Activated CD4-positive, alpha-beta memory T cell treated with anti-CD3 and anti-CD28 coated beads, Interleukin-2, amount 10 ng/mL, durations not matched to agents 7 days and 5 days (primary cell): ENCODE results near the gene ERC1. TPM values are rescaled to one million over a fixed set of nuclear protein-coding genes. Genes with fewer than 3 reads are reported as not detected.

Experiments used
- CTCF ChIA-PET: fragments of 350-600 bp; sonication (Branson Sonifier 250); formaldehyde crosslinking; loops from one replicate; lab custom pipeline; 2021; ENCODE audit warnings: antibody characterized with exemption, inconsistent platforms; lab: Charles Lee
- POLR2A ChIA-PET: fragments of 350-600 bp; sonication (Branson Sonifier 250); formaldehyde crosslinking; loops from one replicate; lab custom pipeline; 2021; ENCODE audit warnings: antibody characterized with exemption; lab: Charles Lee
- DNase-seq: peaks from one replicate; pipeline ENCODE4 v3.0.0-alpha.2; 2020
- H3K27ac Mint-ChIP-seq: one replicate; pipeline ENCODE4 v1.8.0; 2021; ENCODE audit warnings: mild to moderate bottlenecking, mixed read lengths
- H3K27me3 Mint-ChIP-seq: one replicate; pipeline ENCODE4 v1.8.0; 2021; ENCODE audit warnings: mixed read lengths
- H3K36me3 Mint-ChIP-seq: one replicate; pipeline ENCODE4 v1.8.0; 2021; ENCODE audit warnings: low read depth, mixed read lengths
- H3K4me1 Mint-ChIP-seq: one replicate; pipeline ENCODE4 v1.8.0; 2021; ENCODE audit warnings: mixed read lengths
- H3K4me3 Mint-ChIP-seq: one replicate; pipeline ENCODE4 v1.8.0; 2021; ENCODE audit warnings: mild to moderate bottlenecking, mixed read lengths
- H3K9me3 Mint-ChIP-seq: one replicate; pipeline ENCODE4 v1.8.0; 2021; ENCODE audit warnings: mixed read lengths
- total RNA-seq, 2 experiments: library from RNA; stranded (reverse); gene quantifications; one replicate each; pipeline ENCODE4 v1.2.3, GENCODE V29; 2021

Gene ERC1
- total RNA-seq, 2 experiments from 2014 or later = 33.5 to 37.9 TPM

DNA sequence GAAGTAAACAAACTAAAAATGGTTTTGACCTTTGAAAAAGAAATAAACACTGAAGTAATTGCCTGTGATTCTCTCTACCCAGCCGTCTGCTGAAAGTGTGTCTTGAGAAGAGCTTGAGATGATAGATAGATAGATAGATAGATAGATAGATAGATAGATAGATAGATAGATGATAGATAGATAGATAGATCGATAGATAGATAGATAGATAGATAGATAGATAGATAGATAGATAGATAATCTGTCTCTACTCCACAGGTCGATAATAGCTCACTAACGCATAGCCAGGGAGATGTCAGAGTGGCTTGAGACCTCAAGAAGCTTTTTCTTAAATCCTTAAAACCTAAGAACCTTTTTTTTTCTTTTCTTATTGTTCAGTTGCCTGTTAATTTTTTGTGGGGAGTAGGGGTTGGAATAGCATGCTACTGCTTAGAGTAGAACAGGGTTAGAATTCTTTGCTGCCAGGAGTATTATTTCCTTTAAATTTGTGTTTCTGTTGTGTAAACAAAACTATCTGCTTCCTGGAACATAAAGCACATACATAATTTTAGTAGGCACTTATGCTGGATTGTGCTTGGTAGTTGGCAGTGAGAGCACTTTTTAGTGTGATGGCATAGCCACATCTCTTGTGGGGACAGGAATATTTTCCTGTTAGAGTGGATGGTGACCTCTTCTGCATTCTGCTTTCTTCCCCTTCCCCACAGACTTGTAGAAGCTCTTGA is 433.8 kb downstream of the ERC1 start:
- DNase-seq = no peak
- no peak overlapping the region for H3K27ac Mint-ChIP-seq
- H3K9me3 Mint-ChIP-seq = peaks cover 20% of the 10 kb centered on the region
- peaks cover 28% of the 10 kb centered on the region for H3K4me1 Mint-ChIP-seq
- POLR2A ChIA-PET = interaction anchor here (1.1 kb wide), 1 partner anchor 168 kb away, joined by 3 read pairs; no protein-coding TSS in a partner anchor
- no peaks in the 10 kb centered on the region for H3K27me3 Mint-ChIP-seq
- peaks cover 25% of the 10 kb centered on the region for H3K36me3 Mint-ChIP-seq
- CTCF ChIA-PET = no interaction called here
- H3K4me3 Mint-ChIP-seq = no peak overlapping the region

DNA sequence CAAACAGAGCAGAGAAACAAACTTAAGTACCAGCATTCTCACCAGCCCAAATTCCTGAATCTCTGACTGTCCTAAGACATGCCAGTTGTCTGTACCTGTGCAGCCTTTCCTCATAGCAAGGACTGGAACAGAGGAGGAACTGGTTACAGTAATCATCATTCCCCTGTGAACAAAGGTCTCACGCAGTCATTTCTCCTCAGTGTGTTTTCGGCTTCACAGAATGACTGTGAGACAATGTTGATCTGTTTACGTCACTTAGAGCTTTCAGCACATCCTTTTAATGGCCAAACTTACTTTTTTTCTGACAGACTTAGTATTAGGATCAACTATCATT is 434.3 kb downstream of the ERC1 start:
- H3K27ac Mint-ChIP-seq = no peak overlapping the region
- H3K36me3 Mint-ChIP-seq = peaks cover 25% of the 10 kb centered on the region
- H3K27me3 Mint-ChIP-seq = no peaks in the 10 kb centered on the region
- H3K9me3 Mint-ChIP-seq = peaks cover 20% of the 10 kb centered on the region
- DNase-seq = no peak
- no peak overlapping the region for H3K4me3 Mint-ChIP-seq
- H3K4me1 Mint-ChIP-seq = peaks cover 28% of the 10 kb centered on the region
- POLR2A ChIA-PET = no interaction called here
- CTCF ChIA-PET = no interaction called here

DNA sequence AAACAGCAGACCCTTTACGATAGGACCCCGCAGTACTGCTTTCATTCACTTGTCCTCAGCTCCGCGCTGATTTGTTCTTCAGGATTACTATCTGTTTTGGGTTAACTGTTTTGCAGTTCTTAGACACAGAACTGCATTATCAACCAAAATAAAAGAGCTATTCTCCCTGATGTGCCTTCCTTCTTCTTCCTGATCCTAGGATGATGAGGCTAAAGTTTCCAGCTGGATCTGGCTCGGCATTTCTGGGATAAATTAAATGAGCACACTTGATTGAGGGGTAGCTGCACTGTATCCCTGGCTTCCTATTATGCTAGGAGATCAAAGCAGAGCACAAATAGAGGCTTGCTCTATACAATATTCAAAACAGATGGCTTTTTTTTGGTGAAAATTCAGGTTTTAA is 437.6 kb downstream of the ERC1 start:
- POLR2A ChIA-PET = no interaction called here
- Mint-ChIP-seq H3K4me3 (no peak overlapping the region), H3K9me3 (peaks cover under 1% of the 10 kb centered on the region), H3K27me3 (no peaks in the 10 kb centered on the region), H3K4me1 (peaks cover 11% of the 10 kb centered on the region), H3K27ac (no peak overlapping the region), H3K36me3 (peaks cover 5% of the 10 kb centered on the region)
- CTCF ChIA-PET = no interaction called here
- no peak for DNase-seq

DNA sequence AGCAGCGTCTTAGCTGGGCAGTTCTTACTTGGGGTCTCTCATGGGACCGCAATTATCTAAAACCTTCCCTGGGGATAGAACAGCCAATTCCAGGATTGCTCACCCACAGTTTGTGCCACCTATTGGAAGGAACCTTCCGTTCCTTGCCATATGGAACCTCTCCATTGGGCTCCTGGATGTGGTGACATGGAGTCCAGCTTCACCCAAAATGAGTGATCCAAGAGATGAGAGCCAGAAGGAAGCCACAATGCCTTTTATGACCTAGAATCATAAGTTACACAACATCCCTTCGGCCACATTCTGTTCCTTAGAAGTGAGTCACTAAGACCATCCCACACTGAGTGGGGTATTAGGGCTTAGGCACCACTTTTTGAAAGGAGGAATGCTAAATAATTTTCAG is 439.0 kb downstream of the ERC1 start:
- POLR2A ChIA-PET = no interaction called here
- CTCF ChIA-PET = no interaction called here
- Mint-ChIP-seq H3K27ac (no peak overlapping the region), H3K4me1 (peaks cover 4% of the 10 kb centered on the region), H3K36me3 (no peaks in the 10 kb centered on the region), H3K27me3 (no peaks in the 10 kb centered on the region), H3K9me3 (no peaks in the 10 kb centered on the region), H3K4me3 (no peak overlapping the region)
- DNase-seq = no peak

- H3K36me3 Mint-ChIP-seq = no peaks in the 10 kb centered on the region
- no peak overlapping the region for H3K4me3 Mint-ChIP-seq
- POLR2A ChIA-PET = no interaction called here
- CTCF ChIA-PET = no interaction called here
- H3K9me3 Mint-ChIP-seq = no peaks in the 10 kb centered on the region
- H3K4me1 Mint-ChIP-seq = no peaks in the 10 kb centered on the region
- H3K27ac Mint-ChIP-seq = no peak overlapping the region
- no peaks in the 10 kb centered on the region for H3K27me3 Mint-ChIP-seq
- no peak for DNase-seq
These were observed 443.4 kb downstream of the ERC1 start for GRCh38 chr12:1434296-1434955.

GRCh38 chr12:1435044-1435443 is 444.0 kb downstream of the ERC1 start:
- H3K4me3 Mint-ChIP-seq = no peak overlapping the region
- ChIA-PET POLR2A (no interaction called here), CTCF (no interaction called here)
- no peaks in the 10 kb centered on the region for H3K27me3 Mint-ChIP-seq
- no peak overlapping the region for H3K27ac Mint-ChIP-seq
- no peaks in the 10 kb centered on the region for H3K36me3 Mint-ChIP-seq
- no peak for DNase-seq
- no peaks in the 10 kb centered on the region for H3K9me3 Mint-ChIP-seq
- no peaks in the 10 kb centered on the region for H3K4me1 Mint-ChIP-seq

DNA sequence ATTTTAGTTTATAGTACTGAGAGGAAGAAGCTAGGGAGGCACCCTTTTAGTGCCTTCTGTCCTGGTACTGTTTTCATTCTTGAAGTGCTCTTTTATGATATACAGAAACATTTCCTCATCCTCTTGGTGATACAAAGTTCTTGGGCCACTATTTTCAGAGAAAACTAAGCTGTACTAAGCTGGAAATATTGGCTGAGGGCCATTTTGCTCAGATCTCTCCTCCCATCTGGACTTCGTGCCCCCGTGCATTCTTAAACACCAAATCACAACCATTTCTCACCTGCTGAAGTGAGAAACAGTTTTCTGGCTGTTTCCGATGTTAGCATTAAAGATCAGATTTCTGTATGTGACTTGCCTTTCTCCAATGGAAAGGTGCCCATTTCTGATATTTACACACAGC is 444.4 kb downstream of the ERC1 start:
- Mint-ChIP-seq H3K4me3 (no peak overlapping the region), H3K9me3 (no peaks in the 10 kb centered on the region), H3K36me3 (no peaks in the 10 kb centered on the region), H3K27ac (no peak overlapping the region), H3K27me3 (no peaks in the 10 kb centered on the region), H3K4me1 (no peaks in the 10 kb centered on the region)
- no peak for DNase-seq
- CTCF ChIA-PET = no interaction called here
- POLR2A ChIA-PET = no interaction called here

- no peaks in the 10 kb centered on the region for H3K4me1 Mint-ChIP-seq
These were observed 445.0 kb downstream of the ERC1 start for GRCh38 chr12:1436015-1436414.

GRCh38 chr12:1436981-1437380 is 446.0 kb downstream of the ERC1 start:
- ChIA-PET CTCF (interaction anchor here (0.9 kb wide), 1 partner anchor 321 kb away, joined by 4 read pairs; no protein-coding TSS in a partner anchor), POLR2A (no interaction called here)
- H3K9me3 Mint-ChIP-seq = no peaks in the 10 kb centered on the region
- H3K36me3 Mint-ChIP-seq = no peaks in the 10 kb centered on the region
- no peak overlapping the region for H3K27ac Mint-ChIP-seq
- no peaks in the 10 kb centered on the region for H3K27me3 Mint-ChIP-seq
- H3K4me3 Mint-ChIP-seq = no peak overlapping the region
- H3K4me1 Mint-ChIP-seq = no peaks in the 10 kb centered on the region
- no peak for DNase-seq

More at GRCh38 chr12:1436015-1436414, 445.0 kb downstream of the ERC1 start:
- Mint-ChIP-seq H3K9me3 (no peaks in the 10 kb centered on the region), H3K27ac (no peak overlapping the region), H3K27me3 (no peaks in the 10 kb centered on the region), H3K4me3 (no peak overlapping the region), H3K36me3 (no peaks in the 10 kb centered on the region)
- ChIA-PET CTCF (no interaction called here), POLR2A (no interaction called here)
- DNase-seq = no peak

GRCh38 chr12:1439201-1439600 is 448.2 kb downstream of the ERC1 start:
- Mint-ChIP-seq H3K36me3 (no peaks in the 10 kb centered on the region), H3K4me3 (no peak overlapping the region), H3K4me1 (no peaks in the 10 kb centered on the region), H3K27me3 (no peaks in the 10 kb centered on the region), H3K9me3 (no peaks in the 10 kb centered on the region), H3K27ac (no peak overlapping the region)
- POLR2A ChIA-PET = no interaction called here
- CTCF ChIA-PET = no interaction called here
- DNase-seq = no peak

DNA sequence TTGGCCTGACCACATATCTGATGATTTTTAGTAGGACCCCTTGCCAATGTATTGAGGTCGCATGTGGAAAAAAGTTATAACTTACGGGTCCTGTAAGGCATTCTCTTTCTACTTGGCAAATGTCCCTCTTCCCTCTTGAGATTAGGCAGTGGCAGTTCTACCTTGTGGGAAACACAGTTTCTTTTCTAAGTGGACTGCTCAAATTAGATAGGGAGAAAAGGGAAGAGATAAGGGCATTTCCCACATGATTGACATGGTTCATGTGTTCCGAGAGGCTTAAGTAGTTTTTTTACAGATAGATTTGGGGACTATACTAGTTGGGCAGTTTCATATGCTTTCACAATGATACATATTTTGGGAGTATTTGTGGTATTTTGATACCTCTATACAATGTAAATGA is 448.7 kb downstream of the ERC1 start:
- Mint-ChIP-seq H3K9me3 (no peaks in the 10 kb centered on the region), H3K27me3 (no peaks in the 10 kb centered on the region), H3K36me3 (no peaks in the 10 kb centered on the region), H3K4me3 (no peak overlapping the region), H3K4me1 (no peaks in the 10 kb centered on the region), H3K27ac (no peak overlapping the region)
- no peak for DNase-seq
- CTCF ChIA-PET = no interaction called here
- POLR2A ChIA-PET = no interaction called here

GRCh38 chr12:1443421-1444141 is 452.6 kb downstream of the ERC1 start:
- no peaks in the 10 kb centered on the region for H3K4me1 Mint-ChIP-seq
- DNase-seq = no peak
- no peak overlapping the region for H3K4me3 Mint-ChIP-seq
- H3K27me3 Mint-ChIP-seq = no peaks in the 10 kb centered on the region
- H3K9me3 Mint-ChIP-seq = no peaks in the 10 kb centered on the region
- ChIA-PET POLR2A (no interaction called here), CTCF (no interaction called here)
- no peaks in the 10 kb centered on the region for H3K36me3 Mint-ChIP-seq
- H3K27ac Mint-ChIP-seq = no peak overlapping the region

DNA sequence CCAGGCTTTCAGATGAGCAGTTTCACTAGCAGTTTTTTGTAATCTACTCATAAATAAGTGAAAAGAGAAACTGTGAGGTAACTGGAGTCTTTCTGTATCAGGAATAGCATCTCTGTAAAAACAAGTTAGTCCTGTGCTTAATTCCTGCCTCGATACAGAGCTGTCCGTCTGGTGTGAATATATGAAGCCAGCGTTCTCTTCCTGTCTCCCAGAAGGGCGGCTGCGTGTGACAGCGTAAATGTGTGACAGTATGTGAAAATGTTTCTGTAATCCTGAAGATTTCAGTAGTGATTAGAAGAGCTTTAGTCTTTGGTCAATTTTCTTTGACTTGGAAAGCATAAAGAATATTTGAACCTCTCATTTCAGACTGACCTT is 453.1 kb downstream of the ERC1 start:
- Mint-ChIP-seq H3K4me3 (no peak overlapping the region), H3K27me3 (no peaks in the 10 kb centered on the region), H3K36me3 (no peaks in the 10 kb centered on the region), H3K9me3 (no peaks in the 10 kb centered on the region), H3K27ac (no peak overlapping the region), H3K4me1 (no peaks in the 10 kb centered on the region)
- CTCF ChIA-PET = no interaction called here
- DNase-seq = no peak
- POLR2A ChIA-PET = no interaction called here
